WTC11 (cell line): ENCODE data around the gene TSPO2. TPM values are rescaled to one million over a fixed set of nuclear protein-coding genes. Genes with fewer than 3 reads are reported as not detected.

Experiments used
- ATAC-seq: fragments of 200-7000 bp; cut with Tn5 transposase; 2 replicates; pipeline ENCODE4 v1.10.0; 2021; ENCODE audit warnings: mild to moderate bottlenecking, moderate library complexity
- CTCF ChIA-PET: fragments of 300-600 bp; sonication (Branson Sonifier 250); formaldehyde crosslinking; loops from one replicate; lab custom pipeline; 2021; ENCODE audit warnings: antibody characterized with exemption; lab: Charles Lee
- POLR2A ChIA-PET: fragments of 350-600 bp; sonication (Branson Sonifier 250); formaldehyde crosslinking; loops from one replicate; lab custom pipeline; 2021; ENCODE audit warnings: antibody characterized with exemption; lab: Charles Lee
- DNase-seq: peaks from one replicate; pipeline ENCODE4 v3.0.0; 2021; ENCODE audit warnings: low spot score
- H3K27ac Mint-ChIP-seq: 2 replicates; pipeline ENCODE4 v1.8.0; 2021; ENCODE audit warnings: mixed read lengths
- H3K27me3 Mint-ChIP-seq: 2 replicates; pipeline ENCODE4 v1.8.0; 2021; ENCODE audit warnings: low read depth, mild to moderate bottlenecking, moderate library complexity, mixed read lengths
- H3K36me3 Mint-ChIP-seq: 2 replicates; pipeline ENCODE4 v1.8.0; 2021; ENCODE audit warnings: mixed read lengths
- H3K4me1 Mint-ChIP-seq: 2 replicates; pipeline ENCODE4 v1.8.0; 2022; ENCODE audit warnings: mixed read lengths
- H3K4me3 Mint-ChIP-seq: 2 replicates; pipeline ENCODE4 v1.8.0; 2021; ENCODE audit warnings: mild to moderate bottlenecking, moderate library complexity, mixed read lengths
- H3K9me3 Mint-ChIP-seq: 2 replicates; pipeline ENCODE4 v1.8.0; 2021; ENCODE audit warnings: mixed read lengths
- ESRRA ChIP-seq: sonication (generic); formaldehyde crosslinking; IDR thresholded peaks from 2 replicates; pipeline ENCODE4 v1.8.1; 2022; ENCODE audit warnings: mild to moderate bottlenecking, missing genetic modification reagents, borderline replicate concordance
- FOXJ3 ChIP-seq: sonication (generic); formaldehyde crosslinking; IDR thresholded peaks from 2 replicates; pipeline ENCODE4 v1.9.0; 2021; ENCODE audit warnings: missing genetic modification reagents, mild to moderate bottlenecking, borderline replicate concordance
- FOXP1 ChIP-seq: sonication (generic); formaldehyde crosslinking; IDR thresholded peaks from 2 replicates; pipeline ENCODE4 v1.8.0; 2022; ENCODE audit warnings: missing genetic modification reagents, mild to moderate bottlenecking, moderate library complexity, borderline replicate concordance
- GRHL2 ChIP-seq: fragments of 250-450 bp; sonication (Bioruptor Pico); IDR thresholded peaks from 2 replicates; pipeline ENCODE4 v1.8.0; 2022; ENCODE audit warnings: mild to moderate bottlenecking, moderate library complexity; ENCODE audit not compliant: insufficient replicate concordance, severe bottlenecking
- GTF2I ChIP-seq: fragments of 250-450 bp; sonication (Bioruptor Pico); conservative IDR thresholded peaks from 2 replicates; pipeline ENCODE4 v1.4.0; 2021; ENCODE audit warnings: mild to moderate bottlenecking
- MXD4 ChIP-seq: fragments of 250-450 bp; sonication (Bioruptor Pico); IDR thresholded peaks from 2 replicates; pipeline ENCODE4 v1.8.0; 2021; ENCODE audit warnings: mild to moderate bottlenecking, moderate library complexity, borderline replicate concordance
- NFE2L1 ChIP-seq: sonication (generic); formaldehyde crosslinking; IDR thresholded peaks from 2 replicates; pipeline ENCODE4 v1.8.1; 2023; ENCODE audit warnings: missing genetic modification reagents
- NFYB ChIP-seq: sonication (generic); formaldehyde crosslinking; conservative IDR thresholded peaks from 2 replicates; pipeline ENCODE4 v1.8.0; 2022; ENCODE audit warnings: low read depth, missing genetic modification reagents
- NR3C1 ChIP-seq: sonication (generic); formaldehyde crosslinking; conservative IDR thresholded peaks from 2 replicates; pipeline ENCODE4 v1.8.1; 2023; ENCODE audit warnings: low read depth, mild to moderate bottlenecking, missing genetic modification reagents
- RELA ChIP-seq: sonication (generic); formaldehyde crosslinking; IDR thresholded peaks from 2 replicates; pipeline ENCODE4 v1.8.1; 2022; ENCODE audit warnings: missing genetic modification reagents, mild to moderate bottlenecking, borderline replicate concordance
- SMAD3 ChIP-seq: sonication (generic); formaldehyde crosslinking; IDR thresholded peaks from 2 replicates; pipeline ENCODE4 v1.8.0; 2022; ENCODE audit warnings: missing genetic modification reagents, mild to moderate bottlenecking, borderline replicate concordance
- SMAD4 ChIP-seq: sonication (generic); formaldehyde crosslinking; IDR thresholded peaks from 2 replicates; pipeline ENCODE4 v1.8.0; 2022; ENCODE audit warnings: mild to moderate bottlenecking, missing genetic modification reagents
- TEAD1 ChIP-seq: sonication (generic); formaldehyde crosslinking; IDR thresholded peaks from 2 replicates; pipeline ENCODE4 v1.8.0; 2022; ENCODE audit warnings: mild to moderate bottlenecking, missing genetic modification reagents
- ZNF121 ChIP-seq: sonication (generic); formaldehyde crosslinking; IDR thresholded peaks from 2 replicates; pipeline ENCODE4 v1.8.0; 2023; ENCODE audit warnings: missing genetic modification reagents
- ZNF138 ChIP-seq: sonication (generic); formaldehyde crosslinking; conservative IDR thresholded peaks from 2 replicates; pipeline ENCODE4 v1.8.1; 2022; ENCODE audit warnings: mild to moderate bottlenecking, moderate library complexity, missing genetic modification reagents
- ZNF219 ChIP-seq: sonication (generic); formaldehyde crosslinking; IDR thresholded peaks from 2 replicates; pipeline ENCODE4 v1.8.0; 2023; ENCODE audit warnings: missing genetic modification reagents, mild to moderate bottlenecking, borderline replicate concordance
- ZNF416 ChIP-seq: fragments of 250-450 bp; sonication (Bioruptor Pico); IDR thresholded peaks from 2 replicates; pipeline ENCODE4 v1.9.0; 2021; ENCODE audit warnings: mild to moderate bottlenecking, inconsistent platforms
- ZNF423 ChIP-seq: fragments of 250-450 bp; sonication (Bioruptor Pico); IDR thresholded peaks from 2 replicates; pipeline ENCODE4 v2.1.2; 2022; ENCODE audit warnings: mild to moderate bottlenecking, moderate library complexity
- total RNA-seq: library from RNA; stranded (reverse); gene quantifications from 3 replicates; pipeline ENCODE4 v1.2.3, GENCODE V29; 2021
- TF ChIP-seq, protein P1 (sequence below): fragments of 250-450 bp; sonication (Bioruptor Pico); conservative IDR thresholded peaks from 2 replicates; pipeline ENCODE4 v1.9.0; 2021; ENCODE audit warnings: mild to moderate bottlenecking
- TF ChIP-seq, protein P2 (sequence below): sonication (generic); formaldehyde crosslinking; IDR thresholded peaks from 2 replicates; pipeline ENCODE4 v1.8.1; 2022; ENCODE audit warnings: missing genetic modification reagents, borderline replicate concordance
- TF ChIP-seq, protein P3 (sequence below): fragments of 250-450 bp; sonication (Bioruptor Pico); IDR thresholded peaks from 2 replicates; pipeline ENCODE4 v1.9.0; 2021; ENCODE audit warnings: moderate library complexity, mild to moderate bottlenecking, inconsistent platforms, borderline replicate concordance
- TF ChIP-seq, protein P4 (sequence below): sonication (generic); formaldehyde crosslinking; conservative IDR thresholded peaks from 2 replicates; pipeline ENCODE4 v1.8.1; 2022; ENCODE audit warnings: mild to moderate bottlenecking, missing genetic modification reagents
- TF ChIP-seq, protein P5 (sequence below): sonication (generic); formaldehyde crosslinking; IDR thresholded peaks from 2 replicates; pipeline ENCODE4 v1.8.1; 2022; ENCODE audit warnings: mild to moderate bottlenecking, missing genetic modification reagents, moderate library complexity, borderline replicate concordance
- TF ChIP-seq, protein P6 (sequence below): fragments of 200-600 bp; IDR thresholded peaks from 2 replicates; pipeline ENCODE4 v1.8.0; 2022; ENCODE audit warnings: antibody characterized with exemption

The TSPO2 gene
- total RNA-seq, 1 experiment from 2014 or later: not detected

DNA sequence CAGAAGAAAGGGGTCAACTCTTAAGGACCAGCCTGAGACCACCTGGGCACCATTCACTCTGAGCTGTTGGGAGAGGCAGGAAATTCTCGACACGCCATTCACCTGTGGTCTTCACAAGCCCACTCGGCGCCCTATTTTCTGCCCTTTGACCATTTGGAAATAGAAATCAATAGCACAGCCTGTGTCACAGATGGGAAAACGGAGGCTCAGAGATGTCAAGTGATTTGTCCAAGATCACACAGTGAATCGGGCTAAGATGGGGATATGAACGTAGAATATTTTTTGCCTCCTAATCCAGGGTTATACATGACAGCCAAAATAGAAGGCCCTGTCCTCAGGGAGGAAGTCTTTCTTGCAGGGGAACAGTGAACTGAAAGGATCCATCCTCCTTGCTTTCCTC, 7.7 kb downstream of the TSPO2 start:
- ChIA-PET CTCF (interaction anchor here (0.8 to 3.0 kb wide), 3 partner anchors 9 to 12 kb away, joined by 3 to 26 read pairs (median 3); partner anchors contain the start of gene UNC5CL), POLR2A (no interaction called here)
- H3K27me3 Mint-ChIP-seq: no peaks in the 10 kb centered on the region
- H3K4me3 Mint-ChIP-seq: no peak overlapping the region
- no peak for DNase-seq
- ATAC-seq: no peak
- no peaks in the 10 kb centered on the region for H3K36me3 Mint-ChIP-seq
- H3K4me1 Mint-ChIP-seq: peaks cover 23% of the 10 kb centered on the region
- H3K27ac Mint-ChIP-seq: no peak overlapping the region
- TF ChIP-seq, protein P1, sequence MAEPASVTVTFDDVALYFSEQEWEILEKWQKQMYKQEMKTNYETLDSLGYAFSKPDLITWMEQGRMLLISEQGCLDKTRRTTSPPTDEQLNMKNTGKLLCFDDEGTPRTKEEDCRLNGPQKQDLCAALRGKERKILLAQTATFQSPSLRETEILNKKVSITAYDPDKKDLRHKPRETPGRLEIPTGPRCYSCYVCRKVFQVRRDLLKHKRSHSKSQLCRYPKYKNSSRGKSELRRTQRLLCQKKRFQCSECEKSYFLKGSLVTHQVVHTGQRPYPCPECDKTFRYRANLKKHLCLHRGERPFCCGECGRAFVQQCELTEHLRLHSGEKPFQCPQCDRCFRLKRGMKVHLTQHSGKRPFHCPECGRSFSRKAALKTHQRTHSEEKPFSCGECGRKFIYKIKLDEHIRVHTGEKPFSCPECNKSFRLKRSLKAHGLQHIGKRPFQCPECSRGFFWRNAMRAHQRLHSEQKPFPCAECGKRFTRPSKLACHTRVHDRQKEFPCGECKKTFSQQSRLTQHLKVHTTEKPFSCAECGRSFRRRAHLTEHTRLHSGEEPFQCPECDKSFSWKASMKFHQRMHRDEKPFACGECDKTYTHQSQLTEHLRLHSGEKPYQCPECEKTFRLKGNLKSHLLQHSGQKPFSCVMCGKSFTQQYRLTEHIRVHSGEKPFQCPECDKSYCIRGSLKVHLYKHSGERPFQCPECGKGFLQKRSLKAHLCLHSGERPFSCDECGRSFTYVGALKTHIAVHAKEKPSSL (CRISPR knock-in tag): no peak
- TF ChIP-seq ZNF138 (CRISPR knock-in tag) (no peak), TEAD1 (CRISPR knock-in tag) (no peak), ZNF423 (CRISPR knock-in tag) (no peak), SMAD3 (no peak), FOXJ3 (CRISPR knock-in tag) (no peak), ZNF219 (CRISPR knock-in tag) (no peak), ESRRA (CRISPR knock-in tag) (no peak), ZNF121 (CRISPR knock-in tag) (no peak), RELA (CRISPR knock-in tag) (no peak), FOXP1 (CRISPR knock-in tag) (no peak), NFYB (CRISPR knock-in tag) (no peak), ZNF416 (no peak)
- TF ChIP-seq, protein P2, sequence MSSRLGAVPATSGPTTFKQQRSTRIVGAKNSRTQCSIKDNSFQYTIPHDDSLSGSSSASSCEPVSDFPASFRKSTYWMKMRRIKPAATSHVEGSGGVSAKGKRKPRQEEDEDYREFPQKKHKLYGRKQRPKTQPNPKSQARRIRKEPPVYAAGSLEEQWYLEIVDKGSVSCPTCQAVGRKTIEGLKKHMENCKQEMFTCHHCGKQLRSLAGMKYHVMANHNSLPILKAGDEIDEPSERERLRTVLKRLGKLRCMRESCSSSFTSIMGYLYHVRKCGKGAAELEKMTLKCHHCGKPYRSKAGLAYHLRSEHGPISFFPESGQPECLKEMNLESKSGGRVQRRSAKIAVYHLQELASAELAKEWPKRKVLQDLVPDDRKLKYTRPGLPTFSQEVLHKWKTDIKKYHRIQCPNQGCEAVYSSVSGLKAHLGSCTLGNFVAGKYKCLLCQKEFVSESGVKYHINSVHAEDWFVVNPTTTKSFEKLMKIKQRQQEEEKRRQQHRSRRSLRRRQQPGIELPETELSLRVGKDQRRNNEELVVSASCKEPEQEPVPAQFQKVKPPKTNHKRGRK (CRISPR knock-in tag): no peak
- TF ChIP-seq, protein P3, sequence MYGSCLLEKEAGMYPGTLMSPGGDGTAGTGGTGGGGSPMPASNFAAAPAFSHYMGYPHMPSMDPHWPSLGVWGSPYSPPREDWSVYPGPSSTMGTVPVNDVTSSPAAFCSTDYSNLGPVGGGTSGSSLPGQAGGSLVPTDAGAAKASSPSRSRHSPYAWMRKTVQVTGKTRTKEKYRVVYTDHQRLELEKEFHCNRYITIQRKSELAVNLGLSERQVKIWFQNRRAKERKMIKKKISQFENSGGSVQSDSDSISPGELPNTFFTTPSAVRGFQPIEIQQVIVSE: no peak
- TF ChIP-seq, protein P4, sequence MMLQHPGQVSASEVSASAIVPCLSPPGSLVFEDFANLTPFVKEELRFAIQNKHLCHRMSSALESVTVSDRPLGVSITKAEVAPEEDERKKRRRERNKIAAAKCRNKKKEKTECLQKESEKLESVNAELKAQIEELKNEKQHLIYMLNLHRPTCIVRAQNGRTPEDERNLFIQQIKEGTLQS (CRISPR knock-in tag): no peak
- no peaks in the 10 kb centered on the region for H3K9me3 Mint-ChIP-seq

DNA sequence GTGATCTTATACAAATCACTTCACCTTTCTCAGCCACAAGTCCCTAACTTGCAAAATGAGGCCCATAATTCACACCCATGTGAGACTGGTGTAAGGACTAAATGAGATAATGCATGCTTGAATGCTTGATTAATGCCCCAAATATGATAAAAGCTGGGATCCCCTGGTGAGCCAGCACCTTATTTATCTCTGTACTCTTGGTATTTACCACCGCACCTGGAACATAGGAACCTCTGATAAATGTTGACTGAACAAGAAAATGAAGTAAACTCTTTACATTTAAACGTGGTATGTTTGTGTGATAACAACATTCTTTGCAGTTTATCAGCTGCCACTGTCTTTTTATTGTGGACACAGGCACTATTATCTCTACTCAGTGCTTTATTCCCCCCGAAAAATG, 8.3 kb downstream of the TSPO2 start:
- DNase-seq: no peak
- no peak overlapping the region for H3K4me3 Mint-ChIP-seq
- no peaks in the 10 kb centered on the region for H3K36me3 Mint-ChIP-seq
- no peaks in the 10 kb centered on the region for H3K9me3 Mint-ChIP-seq
- ATAC-seq: no peak
- peaks cover 23% of the 10 kb centered on the region for H3K4me1 Mint-ChIP-seq
- POLR2A ChIA-PET: no interaction called here
- no peak overlapping the region for H3K27ac Mint-ChIP-seq
- H3K27me3 Mint-ChIP-seq: no peaks in the 10 kb centered on the region
- CTCF ChIA-PET: interaction anchor here (3.0 kb wide), 1 partner anchor 11 kb away, joined by 26 read pairs; the partner anchor contains the start of gene UNC5CL
- TF ChIP-seq NR3C1 (CRISPR knock-in tag) (no peak), FOXJ3 (CRISPR knock-in tag) (no peak), GTF2I (CRISPR knock-in tag) (no peak)

DNA sequence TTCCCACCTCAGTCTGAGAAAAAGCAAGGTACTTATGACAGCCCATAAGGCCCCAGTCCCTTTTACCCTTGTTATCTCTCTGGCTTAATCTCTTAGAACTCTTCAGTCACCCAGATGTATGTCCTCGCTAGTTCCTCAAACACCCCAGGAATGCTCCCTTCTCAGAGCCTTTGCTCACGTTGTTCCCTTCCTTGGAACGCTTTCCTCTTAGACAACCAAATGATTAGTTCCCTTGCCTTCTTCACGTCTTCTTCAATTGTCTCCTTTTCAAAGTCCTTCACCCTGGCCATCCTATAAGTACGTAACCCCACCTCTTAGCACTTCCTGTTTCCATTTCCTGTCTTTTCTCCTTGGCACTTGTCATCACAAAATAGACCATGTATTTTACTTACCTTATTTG, 9.6 kb downstream of the TSPO2 start:
- no peak for ATAC-seq
- H3K27ac Mint-ChIP-seq: 0 out of 2 replicates have a peak overlapping the region, but pooled peaks have one; percentile 0
- DNase-seq: no peak
- no peaks in the 10 kb centered on the region for H3K27me3 Mint-ChIP-seq
- no peaks in the 10 kb centered on the region for H3K36me3 Mint-ChIP-seq
- CTCF ChIA-PET: no interaction called here
- no peaks in the 10 kb centered on the region for H3K9me3 Mint-ChIP-seq
- POLR2A ChIA-PET: no interaction called here
- H3K4me1 Mint-ChIP-seq: peaks cover 23% of the 10 kb centered on the region
- TF ChIP-seq GRHL2 (no peak), SMAD4 (CRISPR knock-in tag) (no peak), MXD4 (CRISPR knock-in tag) (no peak), ZNF121 (CRISPR knock-in tag) (no peak), NFE2L1 (no peak)
- TF ChIP-seq, protein P5, sequence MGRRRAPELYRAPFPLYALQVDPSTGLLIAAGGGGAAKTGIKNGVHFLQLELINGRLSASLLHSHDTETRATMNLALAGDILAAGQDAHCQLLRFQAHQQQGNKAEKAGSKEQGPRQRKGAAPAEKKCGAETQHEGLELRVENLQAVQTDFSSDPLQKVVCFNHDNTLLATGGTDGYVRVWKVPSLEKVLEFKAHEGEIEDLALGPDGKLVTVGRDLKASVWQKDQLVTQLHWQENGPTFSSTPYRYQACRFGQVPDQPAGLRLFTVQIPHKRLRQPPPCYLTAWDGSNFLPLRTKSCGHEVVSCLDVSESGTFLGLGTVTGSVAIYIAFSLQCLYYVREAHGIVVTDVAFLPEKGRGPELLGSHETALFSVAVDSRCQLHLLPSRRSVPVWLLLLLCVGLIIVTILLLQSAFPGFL (CRISPR knock-in tag): no peak
- TF ChIP-seq, protein P6, sequence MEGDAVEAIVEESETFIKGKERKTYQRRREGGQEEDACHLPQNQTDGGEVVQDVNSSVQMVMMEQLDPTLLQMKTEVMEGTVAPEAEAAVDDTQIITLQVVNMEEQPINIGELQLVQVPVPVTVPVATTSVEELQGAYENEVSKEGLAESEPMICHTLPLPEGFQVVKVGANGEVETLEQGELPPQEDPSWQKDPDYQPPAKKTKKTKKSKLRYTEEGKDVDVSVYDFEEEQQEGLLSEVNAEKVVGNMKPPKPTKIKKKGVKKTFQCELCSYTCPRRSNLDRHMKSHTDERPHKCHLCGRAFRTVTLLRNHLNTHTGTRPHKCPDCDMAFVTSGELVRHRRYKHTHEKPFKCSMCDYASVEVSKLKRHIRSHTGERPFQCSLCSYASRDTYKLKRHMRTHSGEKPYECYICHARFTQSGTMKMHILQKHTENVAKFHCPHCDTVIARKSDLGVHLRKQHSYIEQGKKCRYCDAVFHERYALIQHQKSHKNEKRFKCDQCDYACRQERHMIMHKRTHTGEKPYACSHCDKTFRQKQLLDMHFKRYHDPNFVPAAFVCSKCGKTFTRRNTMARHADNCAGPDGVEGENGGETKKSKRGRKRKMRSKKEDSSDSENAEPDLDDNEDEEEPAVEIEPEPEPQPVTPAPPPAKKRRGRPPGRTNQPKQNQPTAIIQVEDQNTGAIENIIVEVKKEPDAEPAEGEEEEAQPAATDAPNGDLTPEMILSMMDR: no peak
- no peak overlapping the region for H3K4me3 Mint-ChIP-seq
